Measurements from ENCODE around the gene DNAAF1. TPM values are rescaled to one million over a fixed set of nuclear protein-coding genes. Genes with fewer than 3 reads are reported as not detected.
A peak's percentile ranks its signal among the peaks of the same experiment; 100 is the strongest.

The DNAAF1 gene
- total RNA-seq, 1 donor from 2014 or later: not detected

- no peak for DNase-seq (ENCODE audit: low read depth)
- H3K4me3 ChIP-seq (ENCODE audit: low read depth, low read length): no peak overlapping the region
- peak; percentile 27 for TF ChIP-seq CTCF (conservative IDR thresholded peaks at IDR 0.05; ENCODE audit: low read depth, low read length)
Observed at GRCh38 chr16:84183911-84184591, 38.9 kb downstream of the DNAAF1 start.

GRCh38 chr16:84184775-84185174 is 39.7 kb downstream of the DNAAF1 start:
- no peak for TF ChIP-seq CTCF (conservative IDR thresholded peaks at IDR 0.05; ENCODE audit: low read depth, low read length)
- no peak for DNase-seq (ENCODE audit: low read depth)
- no peak overlapping the region for H3K4me3 ChIP-seq (ENCODE audit: low read depth, low read length)

- TF ChIP-seq CTCF (conservative IDR thresholded peaks at IDR 0.05; ENCODE audit: low read depth, low read length): peak; percentile 95
- peak within 1 kb of the TSS; percentile 100 for H3K4me3 ChIP-seq (ENCODE audit: low read depth, low read length)
- peak; percentile 29 for DNase-seq (ENCODE audit: low read depth)
Observed at GRCh38 chr16:84186685-84187437, 41.8 kb downstream of the DNAAF1 start, which contains the start of gene TAF1C. TAF1C (minus strand) TSS chr16:84187057; CDS start chr16:84184988, 2,069 bp downstream.

- TF ChIP-seq CTCF (conservative IDR thresholded peaks at IDR 0.05; ENCODE audit: low read depth, low read length): no peak
- no peak within 1 kb of the TSS for H3K4me3 ChIP-seq (ENCODE audit: low read depth, low read length)
- no peak for DNase-seq (ENCODE audit: low read depth)
Observed at GRCh38 chr16:84190731-84191388, 45.8 kb downstream of the DNAAF1 start, which contains the start of gene ADAD2. ADAD2 (plus strand) TSS chr16:84191157; CDS start chr16:84191231, 74 bp downstream.

- DNase-seq (ENCODE audit: low read depth): no peak
- no peak overlapping the region for H3K4me3 ChIP-seq (ENCODE audit: low read depth, low read length)
- no peak for TF ChIP-seq CTCF (conservative IDR thresholded peaks at IDR 0.05; ENCODE audit: low read depth, low read length)
Observed at GRCh38 chr16:84191466-84191865, 46.4 kb downstream of the DNAAF1 start.

GRCh38 chr16:84193480-84193879 is 48.4 kb downstream of the DNAAF1 start:
- DNase-seq (ENCODE audit: low read depth): no peak
- no peak overlapping the region for H3K4me3 ChIP-seq (ENCODE audit: low read depth, low read length)
- no peak for TF ChIP-seq CTCF (conservative IDR thresholded peaks at IDR 0.05; ENCODE audit: low read depth, low read length)
